Peyer's patch (tissue), 4 donors: ENCODE results near the gene SLC25A22. TPM values are rescaled to one million over a fixed set of nuclear protein-coding genes. Genes with fewer than 3 reads are reported as not detected.

Experiments
- DNase-seq, 3 donors: peaks; one replicate each; pipeline ENCODE4 v3.0.0-alpha.2; 2017 to 2019
- H3K27ac ChIP-seq, 4 donors: fragments of 200-600 bp; sonication (generic); one replicate each; pipeline ENCODE4 v1.5.1; 2016 to 2019
- H3K27me3 ChIP-seq, 2 donors: fragments of 200-600 bp; sonication (generic); one replicate each; pipeline ENCODE4 v1.5.1; 2019
- H3K36me3 ChIP-seq, 3 donors: fragments of 200-600 bp; sonication (generic); one replicate each; pipeline ENCODE4 v1.5.1; 2016 to 2019
- H3K4me1 ChIP-seq, 4 donors: fragments of 200-600 bp; sonication (generic); one replicate each; pipeline ENCODE4 v1.5.1; 2016 to 2019
- H3K4me3 ChIP-seq, 4 donors: fragments of 200-600 bp; sonication (generic); 1 replicate in 3 of 4; 2 replicates in 1 of 4; pipeline ENCODE4 v1.5.1; 2016 to 2019; ENCODE audit warnings: mild to moderate bottlenecking in 1 of 4
- H3K9me3 ChIP-seq, 4 donors: fragments of 200-600 bp; sonication (generic); one replicate each; pipeline ENCODE4 v1.5.1; 2016 to 2019; ENCODE audit warnings: mild to moderate bottlenecking in 1 of 4
- CTCF ChIP-seq, 6 experiments: fragments of 450-650 bp in 4 of 6; fragments of 200-600 bp in 2 of 6; sonication (generic) in 1 of 6; IDR thresholded peaks; one replicate each; pipeline ENCODE4 v1.5.1; 2017 to 2019; ENCODE audit warnings: antibody characterized with exemption in 6 of 6, mild to moderate bottlenecking in 3 of 6, moderate library complexity in 1 of 6
- POLR2A ChIP-seq, 2 donors: fragments of 450-650 bp; IDR thresholded peaks; one replicate each; pipeline ENCODE4 v1.5.1; 2017; ENCODE audit warnings: antibody characterized with exemption in 2 of 2, mild to moderate bottlenecking in 2 of 2, moderate library complexity in 2 of 2
- total RNA-seq, 4 donors: library from RNA; depleted of rRNA; stranded (reverse); fragments of >200 nt; gene quantifications; one replicate each; pipeline ENCODE4 v1.1.0, GENCODE V29; 2016

SLC25A22 gene
- total RNA-seq, 4 donors from 2014 or later: 14.2 to 22.0 (median 16.6) TPM

- Histone ChIP-seq H3K27me3 (peaks cover 0 to 8% of the 10 kb centered on the region in 2 donors), H3K4me1 (peaks cover 0 to 16% (median 7%) of the 10 kb centered on the region in 4 donors), H3K27ac (no peak within 1 kb of the TSS), H3K36me3 (peaks cover 0 to 21% (median 0%) of the 10 kb centered on the region in 3 donors), H3K9me3 (no peaks in the 10 kb centered on the region), H3K4me3 (peak within 1 kb of the TSS in 2 of 4 donors; percentile 7 to 31)
- no peak for DNase-seq
- TF ChIP-seq POLR2A (IDR thresholded peaks at IDR 0.05) (no peak), CTCF (IDR thresholded peaks at IDR 0.05) (no peak)
These were observed 8.1 kb downstream of the SLC25A22 start, which contains the start of gene CEND1 for GRCh38 chr11:789943-790342. Gene CEND1 (minus strand): TSS chr11:790090. CDS start chr11:788576, 1,514 bp downstream.

DNA sequence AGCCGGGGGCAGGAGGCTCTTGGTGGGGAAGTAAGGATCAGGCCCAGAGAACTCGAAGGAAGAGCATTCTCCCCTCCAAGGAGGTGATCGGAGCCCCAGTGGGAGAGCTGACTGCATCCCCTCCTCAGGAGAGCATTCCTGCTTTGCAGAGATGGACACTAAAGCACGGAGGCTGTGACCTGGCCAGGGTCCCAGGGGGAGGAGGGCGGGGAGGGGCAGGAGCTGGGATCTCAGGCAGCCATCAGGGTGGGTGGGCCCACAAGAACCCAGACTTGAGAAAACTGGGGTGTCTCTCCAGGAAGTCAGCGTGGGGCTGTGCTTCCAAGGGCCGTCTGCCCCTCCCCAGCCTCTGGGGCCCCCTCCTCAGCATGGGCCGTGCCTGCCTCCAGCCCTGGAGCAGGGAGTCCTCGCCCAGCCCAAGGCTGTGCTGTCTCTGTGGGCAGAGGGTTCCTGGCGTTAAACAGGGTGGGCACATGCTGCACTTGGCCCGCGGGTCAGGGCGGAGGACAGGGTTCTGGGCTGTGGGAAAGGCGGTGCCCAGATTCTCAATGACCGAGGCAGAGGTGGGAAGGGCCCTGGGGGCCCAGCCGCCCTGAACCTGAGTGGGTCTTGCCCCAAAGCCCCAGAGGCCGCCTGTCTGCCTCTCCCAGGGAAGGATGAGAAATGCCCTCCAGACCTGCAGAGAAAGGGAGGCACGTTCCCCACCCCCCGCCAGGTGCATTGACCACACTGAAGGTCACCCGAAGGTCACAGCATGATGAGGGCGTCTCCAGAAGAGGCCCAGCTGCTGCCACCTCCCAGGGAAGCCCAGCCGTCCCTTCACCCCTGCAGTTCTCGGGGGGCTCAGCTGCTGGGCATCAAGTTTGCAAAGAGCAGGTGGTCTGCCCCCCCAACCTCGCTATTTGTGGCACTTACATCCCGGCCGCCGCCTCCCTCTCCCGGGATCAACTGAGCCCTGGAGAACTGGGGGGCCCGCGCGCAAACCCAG lies 8.8 kb downstream of the SLC25A22 start:
- H3K4me3 ChIP-seq: peak overlapping the region in 2 of 4 donors; percentile 7 to 31

GRCh38 chr11:788009-788640 lies 10.0 kb downstream of the SLC25A22 start:
- peaks cover 0 to 16% (median 4%) of the 10 kb centered on the region in 4 donors for H3K4me1 ChIP-seq
- H3K27ac ChIP-seq: no peak overlapping the region
- peaks cover 0 to 8% of the 10 kb centered on the region in 2 donors for H3K27me3 ChIP-seq
- H3K4me3 ChIP-seq: no peak overlapping the region
- DNase-seq: no peak
- H3K9me3 ChIP-seq: no peaks in the 10 kb centered on the region
- TF ChIP-seq POLR2A (IDR thresholded peaks at IDR 0.05) (no peak), CTCF (IDR thresholded peaks at IDR 0.05) (peak in 1 of 6 experiments; percentile 19)
- peaks cover 0 to 22% (median 0%) of the 10 kb centered on the region in 3 donors for H3K36me3 ChIP-seq

More for the DNA sequence above, 8.8 kb downstream of the SLC25A22 start:
- H3K27ac ChIP-seq: no peak overlapping the region
- peaks cover 0 to 8% of the 10 kb centered on the region in 2 donors for H3K27me3 ChIP-seq
- H3K4me1 ChIP-seq: peaks cover 0 to 9% (median 4%) of the 10 kb centered on the region in 4 donors
- DNase-seq: no peak
- TF ChIP-seq POLR2A (IDR thresholded peaks at IDR 0.05): no peak
- no peak for TF ChIP-seq CTCF (IDR thresholded peaks at IDR 0.05)
- H3K36me3 ChIP-seq: peaks cover 0 to 21% (median 0%) of the 10 kb centered on the region in 3 donors
- H3K9me3 ChIP-seq: no peaks in the 10 kb centered on the region

DNA sequence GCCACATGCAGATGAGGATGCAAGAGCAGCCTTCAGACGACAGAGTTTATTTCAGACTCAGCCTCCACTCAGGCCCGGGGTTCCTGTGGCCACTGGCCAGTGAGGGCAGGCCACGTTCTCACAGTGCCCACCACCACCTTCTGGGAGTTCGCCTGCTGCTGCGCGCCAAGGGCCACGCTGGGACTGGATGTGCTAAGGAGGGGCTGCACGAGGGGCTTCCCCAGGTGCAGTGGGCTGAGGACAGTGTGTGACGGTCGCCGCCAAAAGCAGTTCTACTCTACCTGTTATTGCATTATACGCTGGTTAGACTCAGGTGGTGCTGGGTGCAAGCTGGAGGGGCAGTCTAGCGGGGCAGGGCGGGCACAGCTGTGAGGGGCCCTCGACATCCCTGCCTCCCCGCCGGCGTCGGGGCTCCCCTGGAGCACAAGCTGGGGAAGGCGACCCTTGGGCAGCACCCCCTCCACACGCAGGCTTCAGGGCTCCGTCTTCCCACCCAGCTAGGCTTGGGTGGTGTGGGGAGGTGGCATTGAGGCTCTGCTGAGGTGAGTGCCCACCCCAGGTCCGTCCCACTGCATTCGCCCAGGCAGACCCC lies 10.9 kb downstream of the SLC25A22 start:
- no peaks in the 10 kb centered on the region for H3K9me3 ChIP-seq
- no peak for DNase-seq
- peaks cover 0 to 24% (median 4%) of the 10 kb centered on the region in 4 donors for H3K4me1 ChIP-seq
- H3K4me3 ChIP-seq: no peak overlapping the region
- no peak overlapping the region for H3K27ac ChIP-seq
- no peak for TF ChIP-seq CTCF (IDR thresholded peaks at IDR 0.05)
- no peak for TF ChIP-seq POLR2A (IDR thresholded peaks at IDR 0.05)
- H3K36me3 ChIP-seq: peaks cover 0 to 14% (median 0%) of the 10 kb centered on the region in 3 donors
- peaks cover 0 to 8% of the 10 kb centered on the region in 2 donors for H3K27me3 ChIP-seq
